GM21576 (cell line): ENCODE data around the gene BLACAT1.
"Not testable (repeated sequence)": the region's sequence is repeated elsewhere in the genome, so short reads cannot be mapped to it uniquely, and the experiment has no call there.

Source experiments
- ATAC-seq: cut with Tn5 transposase; IDR thresholded peaks from one replicate; pipeline ENCODE4 v1.9.1; 2021; ENCODE audit warnings: mild to moderate bottlenecking, moderate library complexity; ENCODE audit not compliant: unreplicated experiment

The BLACAT1 gene

DNA sequence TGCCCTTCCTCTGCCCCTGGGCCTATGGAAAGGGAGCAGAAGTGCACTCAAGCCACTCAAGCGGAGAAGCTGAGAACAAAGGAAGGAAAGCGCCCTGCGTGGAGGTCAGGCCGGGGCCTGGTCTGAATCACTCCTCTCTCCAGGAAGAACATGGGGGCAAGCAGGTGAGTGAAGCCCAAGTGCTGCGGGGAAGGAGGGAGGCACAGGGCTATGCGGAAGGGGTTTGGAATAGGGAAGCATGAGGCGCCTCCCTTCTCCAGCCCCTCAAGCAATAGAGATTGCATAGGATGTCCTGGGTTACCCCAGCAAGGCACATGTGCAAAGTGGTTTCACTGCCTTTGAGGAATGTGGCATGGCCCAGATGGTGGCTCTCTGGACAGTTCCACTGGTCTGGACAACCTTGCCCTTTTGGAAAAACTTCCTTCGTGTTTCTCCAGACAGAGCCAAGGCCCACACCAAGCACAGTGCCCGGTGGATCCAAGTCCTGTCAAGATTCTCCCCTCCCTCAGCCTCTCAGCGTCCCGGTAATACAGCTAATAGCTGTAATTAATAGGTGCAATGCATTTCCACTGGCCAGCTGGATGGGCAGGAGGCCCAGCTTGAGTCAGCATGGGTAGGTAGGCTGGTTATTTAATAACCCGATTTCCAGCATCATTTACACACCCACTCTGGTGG, 13.7 kb downstream of the BLACAT1 start:
- no peak for ATAC-seq

DNA sequence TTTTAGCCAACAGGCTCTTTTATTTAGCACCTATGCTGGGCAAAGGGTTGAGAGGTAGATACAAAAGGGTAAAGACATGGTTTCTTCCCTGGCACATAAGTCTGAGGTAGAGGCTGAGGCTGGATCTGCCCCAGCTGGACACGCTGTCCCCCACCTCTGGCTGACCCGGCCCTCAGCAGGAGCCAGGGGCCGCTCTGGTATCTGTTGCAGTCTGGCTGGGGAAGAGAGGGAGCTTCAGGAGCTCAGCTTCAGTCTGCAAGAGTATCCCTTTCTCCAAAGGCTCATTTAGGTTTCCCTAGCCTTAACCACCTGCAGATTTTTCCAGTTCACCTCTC, 14.2 kb downstream of the BLACAT1 start:
- no peak for ATAC-seq

DNA sequence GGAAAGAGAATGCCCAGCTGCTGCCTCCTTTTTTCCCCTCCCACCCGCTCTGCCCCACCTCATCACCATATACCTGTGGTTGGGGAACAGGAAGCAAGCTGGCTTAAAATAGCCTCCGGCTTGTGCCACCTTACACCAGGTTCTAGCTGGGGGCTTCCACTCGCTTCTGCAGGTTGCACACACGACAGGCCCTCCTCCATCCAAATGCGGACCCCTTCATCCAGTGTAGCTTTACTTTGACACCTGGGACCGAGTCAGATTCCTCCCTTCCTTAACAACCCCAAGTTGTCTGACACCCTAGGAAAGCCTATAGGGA, 14.6 kb downstream of the BLACAT1 start:
- no peak for ATAC-seq

DNA sequence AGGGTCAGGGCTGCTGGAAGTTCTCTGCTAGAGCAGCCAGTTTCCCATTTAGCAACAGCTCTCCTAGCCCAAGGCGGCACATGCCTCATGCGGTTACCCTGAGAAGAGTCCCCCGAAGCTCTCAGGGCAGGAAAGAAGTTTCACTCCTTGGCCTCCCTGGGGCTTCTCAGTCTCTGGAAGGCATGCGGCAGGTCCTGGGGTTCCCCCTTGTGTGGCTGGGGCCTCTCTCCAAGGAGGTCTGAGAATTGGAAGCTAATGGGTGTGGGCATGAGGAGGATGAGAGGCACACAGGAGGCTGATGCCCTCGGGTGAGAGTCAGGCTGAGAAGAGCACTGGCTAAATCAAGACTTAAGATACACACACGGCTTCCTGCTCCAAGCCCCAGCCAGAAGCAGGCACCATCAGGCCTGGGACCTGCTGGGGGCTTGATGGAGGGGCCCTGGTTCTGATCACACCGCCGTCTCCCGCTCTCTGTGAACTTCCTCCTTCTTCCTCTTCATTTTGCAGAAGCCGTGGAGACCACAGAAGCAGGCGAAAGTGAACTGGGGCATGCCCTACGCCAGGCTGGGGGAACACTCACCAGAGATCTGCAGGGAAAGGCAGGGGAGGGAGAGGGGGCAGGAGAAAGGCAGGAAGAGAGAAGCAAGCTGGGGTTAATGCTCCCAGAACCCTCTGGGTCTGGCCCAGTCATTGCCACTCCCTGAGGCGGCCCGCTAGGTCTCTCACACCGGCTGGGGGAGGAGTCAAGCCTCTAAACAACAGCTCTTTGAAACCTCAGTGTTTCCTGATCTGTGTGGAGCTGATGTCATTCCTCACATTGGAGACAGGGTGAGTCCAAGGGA, 15.1 kb downstream of the BLACAT1 start:
- peak; percentile 72 for ATAC-seq

DNA sequence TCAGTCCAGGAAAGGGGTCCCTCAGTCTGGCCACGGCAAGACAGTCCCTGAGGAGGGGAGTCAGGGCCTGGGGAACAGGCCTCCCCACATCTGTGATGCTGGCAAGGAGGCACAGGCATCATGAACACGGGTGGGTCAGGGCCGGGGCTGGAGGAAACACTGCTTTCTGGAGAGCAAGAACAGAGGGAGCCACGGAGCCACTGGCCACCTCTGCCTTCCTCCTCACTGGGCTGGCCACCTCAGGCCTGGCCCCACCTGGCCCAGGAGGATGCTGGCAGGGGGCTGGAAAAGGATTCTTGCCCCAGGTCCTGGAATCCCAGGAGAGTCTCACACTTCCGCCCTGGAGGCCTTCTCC, 15.7 kb downstream of the BLACAT1 start:
- ATAC-seq = no peak

DNA sequence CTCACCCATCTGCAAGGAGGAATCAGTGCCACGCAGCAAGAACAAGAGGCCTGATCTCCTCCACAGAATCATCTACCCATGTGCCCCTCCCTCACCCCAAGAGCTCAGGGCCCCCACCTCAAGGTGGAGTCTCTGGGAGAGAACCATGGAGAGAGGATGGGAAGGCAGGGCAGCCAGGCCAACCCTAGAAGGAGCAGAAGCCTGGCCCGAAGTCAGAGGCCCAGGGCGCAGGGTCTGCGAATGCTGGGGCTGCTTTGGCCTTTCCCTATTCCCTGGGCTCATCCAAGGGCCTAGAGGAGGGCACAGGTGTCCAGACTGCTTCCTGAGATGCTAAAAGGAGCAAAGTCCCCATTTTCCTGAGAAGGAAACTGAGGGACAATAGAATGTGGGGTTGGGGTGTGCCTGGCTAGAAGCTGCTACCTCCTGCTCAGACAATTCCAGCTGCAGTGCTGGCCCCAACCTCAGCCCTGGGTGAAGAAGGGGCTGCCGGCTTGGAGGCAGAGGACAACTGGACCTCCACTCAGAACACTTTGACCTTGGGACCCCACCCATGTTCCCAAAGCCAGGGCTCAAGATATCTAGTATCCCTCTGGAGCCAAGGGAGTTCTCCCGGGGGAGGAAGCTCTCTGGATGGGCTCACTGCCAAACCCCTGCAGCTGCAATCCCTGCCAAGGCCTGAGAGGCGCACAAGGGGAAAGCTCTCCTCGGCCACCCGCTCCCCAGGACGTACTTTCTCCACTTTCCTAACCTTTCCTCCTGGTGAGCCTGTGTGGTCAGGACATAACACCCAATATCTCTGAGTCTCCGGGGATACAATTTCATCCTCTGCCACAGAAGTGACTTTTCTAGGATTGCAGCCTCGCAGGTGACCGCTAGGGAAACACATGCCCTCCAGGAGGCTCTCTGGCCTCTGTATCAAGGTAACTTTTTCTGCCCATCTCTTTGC, 17.4 kb downstream of the BLACAT1 start:
- no peak for ATAC-seq

DNA sequence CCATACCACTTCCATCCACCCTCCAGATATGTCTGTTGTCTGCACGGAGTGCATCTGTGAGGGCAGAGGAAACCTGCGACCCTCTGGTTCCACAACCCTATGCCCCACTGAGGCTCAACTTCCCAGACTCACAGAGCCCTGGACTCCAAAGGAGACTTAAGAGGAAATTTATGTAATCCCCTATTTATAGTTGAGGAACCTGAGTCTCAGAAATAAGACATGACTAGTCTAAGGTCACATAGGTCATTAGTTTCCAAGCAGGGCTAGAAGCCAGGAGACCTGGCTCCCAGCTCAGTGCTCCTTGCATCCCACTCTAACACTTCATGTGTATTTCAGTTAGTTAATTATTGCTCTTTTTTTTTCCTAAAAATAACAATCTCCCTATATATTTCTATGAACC, 18.3 kb downstream of the BLACAT1 start:
- no peak for ATAC-seq

DNA sequence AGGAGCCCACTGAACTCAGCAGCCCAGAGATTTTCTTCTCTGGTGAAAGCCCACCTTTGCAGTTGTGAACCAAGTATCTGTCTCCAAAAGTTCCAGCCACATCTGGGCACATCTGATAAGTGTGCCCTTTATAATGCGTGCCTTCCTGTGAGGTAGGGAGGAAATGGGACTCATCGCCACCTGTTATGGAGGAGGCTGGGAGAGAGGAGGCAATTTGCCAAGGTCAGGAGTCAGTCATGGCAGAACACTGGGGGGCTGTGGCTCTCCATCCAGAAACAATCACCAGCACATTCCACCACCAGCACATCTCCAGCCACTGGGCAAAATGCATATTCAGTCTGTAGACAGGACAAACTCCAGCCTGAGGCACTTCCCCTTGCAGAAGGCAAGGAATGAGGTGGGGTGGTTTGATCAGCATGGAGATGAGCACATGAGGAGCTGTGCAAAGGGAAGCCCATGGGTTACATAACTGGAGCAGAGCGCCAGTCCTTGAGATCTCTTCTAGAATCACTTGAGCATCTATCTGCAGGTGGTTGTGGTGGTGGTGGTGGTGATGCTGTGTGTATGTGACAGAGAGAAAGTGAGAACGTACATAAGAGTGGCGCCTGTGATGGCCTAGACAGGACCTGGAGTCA, 19.0 kb downstream of the BLACAT1 start:
- no peak for ATAC-seq

DNA sequence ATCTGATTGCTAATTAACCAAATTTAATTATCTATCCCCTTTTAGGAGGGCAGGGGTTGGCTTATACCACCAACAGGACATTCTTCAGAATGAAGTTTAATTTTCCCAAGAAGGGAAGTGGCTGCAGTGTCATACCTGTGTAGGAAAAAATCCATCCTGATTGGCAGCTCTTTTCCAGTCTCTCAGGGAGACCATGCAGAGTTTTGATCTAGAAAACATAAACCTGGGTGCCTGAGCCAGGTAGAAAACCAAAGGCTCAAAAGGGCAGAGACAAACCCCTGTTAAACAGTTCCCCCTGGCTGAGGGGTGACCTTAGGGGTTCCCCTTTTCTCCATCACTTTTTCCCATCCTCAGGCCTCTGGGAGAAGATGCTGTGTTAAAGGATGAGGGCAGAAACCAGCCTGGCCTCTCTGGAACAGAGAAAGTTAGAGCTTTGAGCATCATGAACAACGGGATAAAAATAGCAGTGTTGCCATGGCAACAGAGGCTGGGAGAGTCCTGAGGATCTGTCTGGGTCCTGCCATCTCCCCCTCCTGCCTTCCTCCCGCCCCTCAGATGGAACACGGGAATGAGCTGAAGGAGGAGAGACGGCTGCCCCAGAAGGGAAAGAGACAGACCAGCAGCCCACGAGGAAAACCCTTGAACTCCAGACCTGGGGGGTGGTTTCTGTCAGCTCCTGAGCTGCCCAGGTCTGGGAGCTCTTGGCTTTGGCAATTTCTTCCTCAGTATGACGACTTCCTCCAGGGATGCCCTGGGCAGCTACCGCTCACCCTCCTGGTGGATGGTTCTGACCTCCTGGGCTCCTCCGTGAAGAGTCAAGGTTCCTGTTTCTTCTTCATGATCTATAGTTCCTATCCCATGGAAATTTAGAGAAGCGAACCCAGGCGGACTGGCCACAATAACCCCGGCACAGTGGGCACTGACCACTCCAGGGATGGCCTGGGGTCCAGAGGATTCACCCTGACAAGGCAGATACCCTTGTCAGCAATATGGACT, 20.0 kb downstream of the BLACAT1 start:
- ATAC-seq = no peak

DNA sequence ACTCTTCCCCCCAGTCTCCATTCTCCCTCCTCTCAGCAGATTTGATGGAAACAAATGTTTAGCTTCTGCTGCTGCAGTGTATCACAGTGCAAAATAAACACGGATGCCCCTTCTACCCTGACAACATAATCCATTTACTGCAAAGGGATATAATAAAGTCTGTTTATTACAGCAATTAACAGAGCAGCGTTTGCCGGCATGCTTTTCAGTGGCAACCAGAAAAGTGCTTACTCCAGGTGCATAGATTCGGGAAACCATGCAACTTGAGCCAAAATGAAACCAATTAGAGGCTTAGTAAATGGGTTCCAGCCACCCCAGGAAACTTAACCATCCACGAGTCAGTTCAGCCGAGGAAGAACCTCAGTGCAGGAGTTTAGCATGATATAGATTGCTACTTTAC, 21.1 kb downstream of the BLACAT1 start:
- no peak for ATAC-seq

DNA sequence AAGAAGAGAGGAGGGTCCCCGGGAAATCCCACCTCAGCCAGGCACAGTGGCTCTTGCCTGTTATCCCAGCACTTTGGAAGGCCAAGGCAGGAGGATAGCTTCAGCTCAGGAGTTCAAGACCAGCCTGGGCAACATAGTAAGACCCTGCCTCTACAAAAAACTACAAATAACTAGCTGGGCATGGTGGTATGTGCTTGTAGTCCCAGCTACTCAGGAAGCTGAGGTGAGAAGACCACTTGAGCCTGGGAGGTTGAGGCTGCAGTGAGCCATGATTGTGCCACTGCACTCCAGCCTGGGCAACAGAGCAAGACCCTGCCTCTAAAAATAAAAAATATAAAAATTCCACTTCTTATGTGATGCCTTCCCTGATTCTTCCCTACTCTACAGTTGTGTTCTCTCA, 23.2 kb downstream of the BLACAT1 start:
- ATAC-seq = not testable (repeated sequence)

DNA sequence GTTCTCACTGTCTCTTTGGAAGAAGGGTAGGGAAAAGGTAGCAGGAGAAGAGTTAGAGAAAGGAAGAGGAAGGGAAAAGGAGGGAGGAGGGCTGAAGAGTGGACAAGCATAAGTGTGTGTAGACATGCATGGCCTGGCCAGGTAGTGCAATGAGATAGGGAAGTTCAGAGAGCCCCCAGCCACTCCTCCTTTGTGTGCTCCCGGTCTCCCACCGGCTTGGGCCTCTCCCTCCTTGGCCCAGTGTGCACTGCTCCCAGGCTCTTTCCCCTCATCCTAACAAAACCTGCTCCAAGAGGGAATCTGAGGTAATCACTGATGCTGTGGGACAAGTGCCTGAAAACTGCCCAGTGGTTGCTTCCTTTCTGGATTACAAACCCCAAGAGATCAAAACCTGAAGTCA, 23.7 kb downstream of the BLACAT1 start:
- ATAC-seq = no peak

DNA sequence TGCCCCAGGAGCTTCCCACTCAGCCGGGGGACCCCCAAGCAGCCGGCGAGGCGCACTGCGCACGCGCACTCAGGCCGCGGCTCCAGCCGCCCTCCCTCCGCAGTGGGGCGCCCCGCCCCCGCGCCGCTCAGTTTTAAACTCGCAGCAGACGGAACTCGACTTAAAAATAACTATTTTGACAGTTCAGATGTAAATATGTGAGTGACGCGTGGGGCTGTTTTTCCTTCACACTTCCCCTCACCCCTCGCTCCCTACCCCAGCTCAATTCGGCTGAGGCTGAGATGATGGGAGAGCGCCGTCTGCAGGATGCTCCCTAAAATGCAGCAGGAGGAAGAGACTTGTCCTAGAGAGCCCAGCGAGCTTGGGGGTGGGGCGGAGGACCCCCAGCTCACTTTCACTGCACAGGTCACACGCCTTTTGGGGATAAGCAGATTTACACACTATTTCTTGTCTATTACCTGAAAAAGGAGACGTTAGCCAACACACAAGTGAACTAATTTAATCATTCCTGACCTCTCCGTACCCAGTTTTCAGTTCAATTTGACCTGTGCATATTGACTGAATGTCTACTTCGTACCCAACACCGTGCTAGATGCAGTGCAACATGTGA, 25.0 kb downstream of the BLACAT1 start:
- ATAC-seq = peak; percentile 53

DNA sequence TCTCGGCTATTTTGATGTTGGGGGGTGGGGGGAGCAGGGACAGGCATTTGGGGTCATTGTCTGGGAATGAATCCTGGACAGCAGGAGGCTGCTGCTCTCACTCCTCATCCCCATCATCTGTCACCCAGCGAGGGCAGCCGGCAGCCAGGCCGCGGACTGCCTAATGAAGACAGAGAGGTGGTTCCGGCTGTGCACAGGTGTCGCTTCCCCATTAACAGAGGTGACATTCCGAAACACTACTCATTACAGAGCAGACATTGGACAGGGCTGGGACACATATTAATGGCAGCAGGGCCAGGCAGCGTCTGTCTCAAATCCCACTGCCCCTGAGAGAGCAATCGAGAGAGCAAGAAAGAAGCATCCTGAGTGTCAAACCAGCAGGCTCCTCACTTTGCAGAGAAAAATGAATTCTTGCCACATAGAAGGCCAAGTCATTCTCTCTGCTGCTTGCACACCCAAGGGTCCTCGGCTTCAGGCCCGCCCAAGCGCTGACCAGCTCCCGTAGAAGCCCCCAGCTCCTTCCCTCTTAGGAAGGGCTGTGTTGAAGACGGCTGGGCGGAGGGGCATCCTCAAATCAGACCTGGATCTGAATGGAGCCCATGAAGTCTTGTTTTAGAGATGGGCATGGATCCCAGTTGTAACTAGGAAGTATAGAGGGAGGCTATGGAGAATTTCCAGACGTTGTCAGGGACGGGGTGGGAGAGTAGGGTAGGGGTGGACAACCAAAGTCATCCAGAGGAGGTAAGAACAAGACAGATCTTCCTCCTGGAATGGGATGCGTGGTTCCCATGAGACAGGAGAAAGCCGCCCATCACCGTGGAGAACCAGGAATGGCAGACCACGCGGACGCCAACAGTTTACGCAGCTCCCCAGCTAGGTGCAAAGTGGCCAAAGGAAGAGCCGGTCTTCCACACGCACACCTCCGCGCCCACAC, 25.8 kb downstream of the BLACAT1 start:
- no peak for ATAC-seq

DNA sequence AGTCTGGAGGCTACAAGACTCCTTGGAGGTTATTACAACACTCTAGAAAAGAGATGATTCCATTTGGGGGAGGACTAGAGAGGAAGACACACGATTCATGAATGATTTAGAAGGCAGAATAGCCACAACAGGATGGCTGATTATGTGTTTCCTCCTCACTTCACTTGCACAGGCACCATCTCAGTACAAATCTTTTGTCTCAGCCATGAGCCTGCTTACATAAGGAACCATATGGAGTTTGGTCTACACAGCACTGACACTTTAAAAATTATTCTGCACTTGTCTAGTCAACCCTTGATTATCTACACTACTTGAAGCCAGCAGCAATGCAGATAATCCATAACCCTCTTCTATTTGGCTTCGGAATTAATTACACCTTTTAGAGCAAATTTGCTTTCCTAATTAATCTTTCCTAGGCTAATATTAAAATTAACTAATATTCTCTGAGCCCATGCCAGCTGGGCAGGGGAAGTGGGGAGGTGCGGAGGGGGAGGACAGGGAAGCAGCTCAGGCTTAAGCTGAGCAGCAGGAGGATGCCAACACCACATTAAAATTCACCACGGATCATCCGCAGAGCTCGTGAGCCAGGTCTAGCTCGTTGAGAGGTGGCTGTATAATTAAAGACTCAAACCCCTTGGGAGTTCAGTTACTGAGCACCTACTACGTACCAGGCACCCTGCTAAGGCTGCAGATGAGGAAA, 30.8 kb downstream of the BLACAT1 start:
- no peak for ATAC-seq

DNA sequence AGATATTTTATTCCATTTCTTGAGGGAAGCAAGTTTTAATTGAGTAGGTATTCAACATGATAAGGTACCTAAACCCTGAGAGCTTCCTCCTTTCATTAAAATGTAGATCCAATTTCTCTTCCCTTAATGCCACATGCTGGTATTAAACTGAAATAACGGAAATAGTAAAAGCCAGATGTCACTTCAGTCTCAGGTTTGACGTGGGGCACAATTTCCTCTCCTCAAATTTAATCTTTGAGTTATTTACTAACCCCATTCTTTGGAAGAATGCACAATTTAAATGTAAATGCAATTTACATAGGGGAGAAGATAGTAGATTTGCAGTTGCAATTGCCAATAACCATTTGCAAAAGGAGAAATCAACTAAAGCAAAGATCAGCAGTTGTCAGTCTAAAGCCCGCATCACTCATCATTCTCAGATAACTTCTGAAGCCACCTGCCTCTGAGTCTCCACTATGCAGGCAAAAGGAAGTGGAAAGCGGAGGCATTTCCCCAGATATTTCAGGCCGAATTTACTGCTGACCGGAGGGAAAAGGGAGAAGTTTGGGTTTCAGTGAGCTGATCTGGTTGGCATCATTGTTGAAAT, 31.9 kb downstream of the BLACAT1 start:
- no peak for ATAC-seq

DNA sequence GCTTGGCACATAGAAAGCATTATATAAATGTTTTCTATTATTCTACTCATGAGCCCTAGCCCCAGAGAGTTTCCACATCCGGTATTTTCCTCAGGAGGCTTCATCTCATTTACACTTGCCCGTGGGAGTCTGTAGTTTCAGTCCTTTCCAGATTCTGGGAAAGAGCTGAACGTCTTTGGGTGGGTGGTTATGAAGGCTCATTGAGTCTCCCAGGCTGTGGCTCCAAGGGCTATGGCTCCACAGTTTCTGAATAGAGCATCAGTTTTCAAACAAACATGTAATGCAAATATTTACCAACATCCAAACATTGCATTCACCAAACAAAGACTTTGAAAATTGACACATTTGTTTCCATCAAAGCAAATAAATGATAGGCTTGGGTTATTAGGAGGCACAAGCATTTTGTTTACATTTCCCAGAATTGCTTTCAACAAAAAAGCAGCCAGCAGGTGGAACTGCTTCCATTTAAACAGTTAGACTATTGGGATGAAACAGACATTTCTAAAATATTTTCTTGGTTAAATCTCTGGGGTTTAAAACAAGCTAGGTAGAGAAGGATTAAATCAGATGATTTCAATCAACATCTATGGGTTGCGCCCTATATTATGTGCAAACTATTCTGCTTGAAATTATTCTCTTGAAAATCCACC, 32.7 kb downstream of the BLACAT1 start:
- no peak for ATAC-seq
